ENCODE results near the gene RFFL. TPM values are rescaled to one million over a fixed set of nuclear protein-coding genes. Genes with fewer than 3 reads are reported as not detected.

The RFFL gene
- total and polyA plus RNA-seq, 7 donors: 7.0 to 39.5 (median 23.6) TPM

DNA sequence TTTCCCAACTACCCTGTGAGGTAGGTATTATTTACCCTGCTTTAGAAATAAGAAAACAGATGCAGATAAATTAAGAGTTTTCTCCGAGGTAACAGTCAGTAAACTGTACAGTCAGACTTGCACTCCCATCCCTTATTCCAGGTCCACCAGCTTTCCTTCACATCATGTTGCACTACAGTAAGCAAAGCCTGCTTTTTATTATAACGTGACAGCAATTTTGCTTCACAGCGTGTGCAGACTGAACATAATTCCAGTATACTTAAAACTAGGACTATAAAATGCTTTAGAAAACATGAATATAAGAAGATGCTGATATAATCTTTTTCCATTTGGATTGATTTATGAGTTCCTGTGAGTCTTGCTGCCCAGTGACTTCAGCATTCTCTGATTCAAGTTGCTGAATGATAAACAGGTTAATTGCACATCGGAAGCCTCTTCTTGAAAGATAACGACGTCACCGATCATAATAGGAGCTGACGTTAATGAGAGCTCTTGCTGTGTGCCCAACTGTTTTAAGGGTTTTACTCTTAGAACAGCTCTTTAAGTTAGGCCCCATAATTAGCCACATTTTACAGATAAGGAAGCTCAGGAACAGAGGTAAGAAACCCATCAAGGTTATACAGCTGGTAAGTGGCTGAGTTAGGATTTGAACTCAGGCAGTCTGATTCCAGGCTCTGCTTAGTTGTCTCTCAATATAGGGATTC, 81.8 kb downstream of the RFFL start:
- peak overlapping the region; percentile 99 for H3K27ac ChIP-seq
- peak overlapping the region; percentile 98 for H3K4me3 ChIP-seq
- no peaks in the 10 kb centered on the region for H3K9me3 ChIP-seq
- H3K36me3 ChIP-seq (ENCODE audit: insufficient read depth in 1 of 2, low read depth in 1 of 2): peaks cover 0 to 22% of the 10 kb centered on the region in 2 donors
- no peak for TF ChIP-seq CTCF (IDR thresholded peaks at IDR 0.05)
- intact Hi-C loops (cut with DNase I): loop anchor here in 1 of 2 donors (2.0 kb wide), 1 partner anchor 19 kb away; no protein-coding TSS in a partner anchor
- peaks cover 25% of the 10 kb centered on the region for H3K4me1 ChIP-seq
- ATAC-seq (no peak), DNase-seq (no peak)
- H3K27me3 ChIP-seq (ENCODE audit: insufficient read depth in 3 of 3, low read length in 2 of 3): no peaks in the 10 kb centered on the region
- WGBS, 3 donors: 18 to 29% (median 27%) methylated on average over 8 of the region's 8 CpGs

GRCh38 chr17:34980681-34981537, 82.6 kb downstream of the RFFL start:
- H3K36me3 ChIP-seq (ENCODE audit: insufficient read depth in 1 of 2, low read depth in 1 of 2): peaks cover 0 to 14% of the 10 kb centered on the region in 2 donors
- no peaks in the 10 kb centered on the region for H3K27me3 ChIP-seq (ENCODE audit: insufficient read depth in 3 of 3, low read length in 2 of 3)
- peak; percentile 82 to 84 for DNase-seq
- peak overlapping the region; percentile 98 for H3K4me3 ChIP-seq
- peak; percentile 85 to 89 (median 87) for ATAC-seq
- H3K27ac ChIP-seq: peak overlapping the region; percentile 99
- WGBS, 3 donors: 1% methylated on average over 23 to 69 of the region's 69 CpGs
- intact Hi-C loops (cut with DNase I): loop anchor here in 1 of 2 donors (2.0 kb wide), 1 partner anchor 18 kb away; no protein-coding TSS in a partner anchor
- no peaks in the 10 kb centered on the region for H3K9me3 ChIP-seq
- H3K4me1 ChIP-seq: peaks cover 25% of the 10 kb centered on the region
- peak; percentile 17 for TF ChIP-seq CTCF (IDR thresholded peaks at IDR 0.05)

GRCh38 chr17:34980353-34980680, 83.2 kb downstream of the RFFL start, which contains the start of gene LIG3:
TSS of gene LIG3 (plus strand) at chr17:34980512. CDS start at chr17:34983006, 2,494 bp downstream.
- TF ChIP-seq CTCF (IDR thresholded peaks at IDR 0.05): no peak
- H3K9me3 ChIP-seq: no peaks in the 10 kb centered on the region
- H3K4me1 ChIP-seq: peaks cover 25% of the 10 kb centered on the region
- H3K27ac ChIP-seq: peak within 1 kb of the TSS; percentile 99
- WGBS, 3 donors: 0 to 2% (median 0%) methylated on average over 37 to 39 of the region's 39 CpGs
- intact Hi-C loops (cut with DNase I): loop anchor here in 1 of 2 donors (2.0 kb wide), 1 partner anchor 18 kb away; no protein-coding TSS in a partner anchor
- peak; percentile 93 to 96 (median 94) for ATAC-seq
- DNase-seq: peak; percentile 95 to 98
- H3K27me3 ChIP-seq (ENCODE audit: insufficient read depth in 3 of 3, low read length in 2 of 3): no peaks in the 10 kb centered on the region
- H3K4me3 ChIP-seq: peak within 1 kb of the TSS; percentile 98
- H3K36me3 ChIP-seq (ENCODE audit: insufficient read depth in 1 of 2, low read depth in 1 of 2): peaks cover 0 to 10% of the 10 kb centered on the region in 2 donors

GRCh38 chr17:34979650-34980352, 83.7 kb downstream of the RFFL start:
- intact Hi-C loops (cut with DNase I): loop anchor here in 1 of 2 donors (2.0 kb wide), 1 partner anchor 17 kb away; no protein-coding TSS in a partner anchor
- Histone ChIP-seq H3K27me3 (ENCODE audit: insufficient read depth in 3 of 3, low read length in 2 of 3) (no peaks in the 10 kb centered on the region), H3K36me3 (ENCODE audit: insufficient read depth in 1 of 2, low read depth in 1 of 2) (peaks cover 0 to 10% of the 10 kb centered on the region in 2 donors), H3K27ac (peak overlapping the region; percentile 99), H3K4me3 (peak overlapping the region; percentile 98), H3K9me3 (no peaks in the 10 kb centered on the region), H3K4me1 (peaks cover 25% of the 10 kb centered on the region)
- DNase-seq (no peak), ATAC-seq (peak in 2 of 4 donors; percentile 29 to 37)
- TF ChIP-seq CTCF (IDR thresholded peaks at IDR 0.05): no peak
- 14 to 18% (median 15%) methylated on average over 15 of the region's 15 CpGs for WGBS, 3 donors

All from psoas muscle (tissue), 8 donors.